ENCODE results near the gene ARHGEF28.

The ARHGEF28 gene

DNA sequence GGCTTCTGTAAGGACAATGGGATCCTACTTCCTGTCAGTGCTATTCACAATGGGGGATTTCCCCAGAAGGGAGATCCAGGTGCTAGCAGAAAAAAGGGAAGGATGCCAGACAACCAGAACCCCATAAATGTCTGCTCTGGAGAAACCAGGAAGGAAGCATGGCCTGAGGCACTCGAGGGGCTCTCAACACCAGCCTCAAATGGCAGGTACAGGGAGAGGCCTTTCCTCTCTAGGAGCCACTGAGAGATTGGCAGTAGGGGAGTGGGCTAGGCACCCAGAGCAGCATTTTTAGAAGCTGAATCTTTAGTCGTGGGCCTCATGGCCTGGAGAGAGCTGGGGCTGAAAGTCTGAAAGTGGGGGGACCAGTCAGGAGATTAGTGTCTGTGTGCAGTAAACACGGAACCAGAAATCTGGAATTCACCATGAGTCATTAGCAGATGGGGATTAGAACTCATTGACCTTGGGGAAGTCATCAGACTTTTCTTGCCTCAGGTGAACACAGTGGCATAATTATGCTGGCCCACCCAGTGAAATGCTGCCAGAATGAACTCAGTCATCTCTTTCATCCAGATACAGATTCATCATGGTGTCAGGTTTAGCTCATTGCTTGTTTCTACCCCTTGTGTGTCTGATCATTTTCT, 28.3 kb downstream of the ARHGEF28 start:
- DNase-seq (ENCODE audit: low spot score), result no peak

GRCh38 chr5:73654819-73655318, 28.9 kb downstream of the ARHGEF28 start:
- no peak for DNase-seq (ENCODE audit: low spot score)

- DNase-seq (ENCODE audit: low spot score), result no peak
These were observed 29.6 kb downstream of the ARHGEF28 start for GRCh38 chr5:73655521-73656160.

DNA sequence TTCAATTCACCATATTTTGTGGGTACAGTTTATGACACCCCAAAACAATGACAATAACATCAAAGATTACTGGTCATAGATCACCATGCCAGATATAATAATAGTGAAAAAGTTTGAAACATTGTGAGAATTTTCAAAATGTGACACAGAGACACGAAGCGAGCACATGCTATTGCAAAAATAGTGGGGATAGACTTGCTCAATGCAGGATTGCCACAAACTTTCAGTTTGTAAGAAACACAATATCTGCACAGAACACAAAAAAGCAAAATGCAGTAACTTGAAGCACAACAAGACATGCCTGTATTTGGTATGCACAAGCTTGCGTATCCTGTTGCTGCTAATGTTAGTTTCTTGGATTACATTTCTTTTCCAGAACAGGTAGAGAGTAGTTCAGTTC, 35.8 kb downstream of the ARHGEF28 start:
- no peak for DNase-seq (ENCODE audit: low spot score)

- DNase-seq (ENCODE audit: low spot score), result no peak
These were observed 37.3 kb downstream of the ARHGEF28 start for GRCh38 chr5:73663161-73663859.

GRCh38 chr5:73663860-73664240, 37.9 kb downstream of the ARHGEF28 start:
- DNase-seq (ENCODE audit: low spot score), result no peak

DNA sequence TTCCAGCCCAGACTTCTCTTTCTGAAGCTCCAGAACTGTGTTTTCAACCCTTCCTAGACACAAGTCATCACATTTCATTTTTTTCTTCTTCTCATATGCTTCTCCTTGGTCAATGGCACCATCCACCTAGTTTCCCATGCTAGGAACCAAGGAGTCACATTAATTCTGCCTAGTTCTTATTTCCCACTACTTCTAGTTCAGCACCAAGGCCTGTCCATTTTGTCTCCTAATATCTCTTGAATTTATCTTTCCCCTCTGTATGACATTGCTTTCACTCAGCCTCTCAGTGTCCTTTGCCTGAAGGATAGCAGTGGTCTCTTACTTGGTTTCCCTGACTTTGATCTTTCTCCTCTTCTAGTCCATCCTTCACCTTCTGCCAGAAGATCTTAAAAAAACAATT, 38.8 kb downstream of the ARHGEF28 start:
- DNase-seq (ENCODE audit: low spot score), result no peak

GRCh38 chr5:73666891-73667290, 40.9 kb downstream of the ARHGEF28 start:
- no peak for DNase-seq (ENCODE audit: low spot score)

GRCh38 chr5:73668017-73668416, 42.0 kb downstream of the ARHGEF28 start:
- no peak for DNase-seq (ENCODE audit: low spot score)

DNA sequence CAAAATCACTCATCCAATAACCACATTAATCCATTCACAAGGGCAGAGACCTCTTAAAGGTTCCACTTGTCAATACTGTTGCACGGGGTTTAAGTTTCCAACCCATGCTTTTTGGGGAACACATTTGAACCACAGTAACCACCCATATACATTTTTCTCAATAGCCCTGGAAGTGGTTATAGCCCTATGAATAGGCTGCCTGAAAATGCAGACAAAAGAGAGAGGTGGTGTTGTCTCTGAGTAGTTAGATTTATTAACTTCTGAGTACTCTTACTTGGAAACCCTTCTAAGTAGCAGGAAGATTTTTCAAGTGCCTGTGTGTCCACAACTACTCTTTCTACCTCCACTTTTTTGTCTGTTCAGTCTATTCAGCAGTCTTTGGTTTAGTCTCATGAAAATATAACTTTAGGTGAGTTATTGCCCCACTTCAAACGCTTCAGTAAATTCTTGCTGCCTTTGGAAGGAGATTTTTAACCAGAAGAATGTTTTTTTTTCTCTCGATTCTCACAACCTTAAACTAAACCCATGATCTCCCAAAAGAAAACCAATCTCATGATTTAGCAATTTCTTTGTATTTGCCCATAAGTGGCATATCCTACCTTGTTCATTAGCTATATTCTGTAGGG, 42.6 kb downstream of the ARHGEF28 start:
- DNase-seq (ENCODE audit: low spot score), result no peak

DNA sequence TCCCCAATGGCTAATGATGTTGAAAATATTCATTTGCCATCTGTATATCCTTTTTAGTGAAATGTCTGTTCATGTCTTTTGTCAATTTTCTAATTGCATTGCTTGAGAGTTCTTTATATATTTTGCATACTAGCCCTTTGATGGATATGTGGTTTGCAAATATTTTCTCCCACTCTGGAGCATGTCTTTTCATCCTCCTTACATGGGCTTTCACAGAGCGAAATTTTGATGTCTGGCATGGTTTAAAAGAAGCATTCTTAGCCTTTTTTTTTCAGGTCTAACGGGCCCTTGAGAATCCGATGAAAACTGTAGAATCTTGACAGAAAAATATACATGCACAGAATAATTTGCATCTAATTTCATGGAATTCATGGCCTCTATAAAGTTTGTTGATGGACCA, 44.7 kb downstream of the ARHGEF28 start:
- DNase-seq (ENCODE audit: low spot score), result no peak

DNA sequence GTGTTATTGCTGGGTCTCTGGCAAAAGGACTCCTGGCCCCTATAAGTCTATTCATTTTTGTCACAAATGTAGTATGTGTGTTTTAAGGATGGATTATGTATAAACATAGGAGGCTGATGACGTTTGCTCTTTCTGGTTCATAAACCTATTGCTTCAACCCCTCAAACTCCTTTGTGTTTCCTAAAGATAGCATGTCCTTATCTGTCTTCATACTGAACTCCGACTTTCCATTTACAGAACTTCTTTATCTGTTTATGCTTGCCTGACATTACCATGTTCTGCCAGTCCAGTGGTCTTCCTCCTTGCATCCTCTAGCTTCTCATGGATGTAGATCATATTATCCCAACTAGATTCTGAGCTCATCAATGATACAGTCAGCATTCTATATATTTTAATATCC, 46.1 kb downstream of the ARHGEF28 start:
- no peak for DNase-seq (ENCODE audit: low spot score)

- no peak for DNase-seq (ENCODE audit: low spot score)
These were observed 47.2 kb downstream of the ARHGEF28 start for GRCh38 chr5:73673161-73673591.

GRCh38 chr5:73674669-73675004, 48.6 kb downstream of the ARHGEF28 start:
- no peak for DNase-seq (ENCODE audit: low spot score)

DNA sequence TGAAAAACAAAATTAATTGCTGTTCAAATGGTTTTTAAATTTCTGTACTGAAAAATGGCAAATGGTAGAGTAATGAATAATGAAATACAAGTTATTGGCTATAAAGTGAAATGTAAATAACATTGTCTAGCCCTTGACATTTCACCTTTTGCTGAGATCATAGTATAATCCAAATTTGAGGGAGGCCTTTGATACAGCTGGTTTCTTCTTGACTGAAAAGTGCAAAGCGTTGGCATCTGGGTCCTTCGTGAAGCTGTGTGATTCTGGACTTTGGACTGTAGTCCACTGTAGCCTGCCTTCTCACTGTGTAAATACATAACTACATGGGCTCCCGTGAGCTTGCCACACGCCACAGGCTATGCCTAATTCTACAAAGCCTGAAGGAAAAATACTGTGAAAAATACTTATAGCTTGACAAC, 52.3 kb downstream of the ARHGEF28 start:
- DNase-seq (ENCODE audit: low spot score), result no peak

- no peak for DNase-seq (ENCODE audit: low spot score)
These were observed 52.8 kb downstream of the ARHGEF28 start for GRCh38 chr5:73678807-73679206.

GRCh38 chr5:73682176-73682575, 56.2 kb downstream of the ARHGEF28 start:
- no peak for DNase-seq (ENCODE audit: low spot score)

- no peak for DNase-seq (ENCODE audit: low spot score)
These were observed 58.7 kb downstream of the ARHGEF28 start for GRCh38 chr5:73684691-73685090.

DNA sequence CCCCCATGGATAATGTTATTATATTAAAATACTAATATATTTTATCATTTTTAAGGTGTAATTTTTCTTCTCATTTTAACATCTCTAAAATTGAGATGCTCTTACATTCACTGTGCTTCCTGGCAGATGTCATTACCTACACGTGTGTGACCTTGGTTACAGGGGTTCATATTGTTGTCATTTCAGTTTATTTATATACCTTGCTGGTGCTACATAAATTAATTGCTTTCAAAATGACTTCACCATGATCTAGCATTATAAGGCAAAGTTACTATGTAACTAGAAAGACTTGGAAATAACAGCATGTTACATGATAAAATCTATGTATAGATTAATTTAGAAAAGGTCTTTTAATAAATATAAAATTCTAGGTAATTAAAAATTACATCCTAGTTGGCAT, 60.9 kb downstream of the ARHGEF28 start:
- DNase-seq (ENCODE audit: low spot score), result no peak

DNA sequence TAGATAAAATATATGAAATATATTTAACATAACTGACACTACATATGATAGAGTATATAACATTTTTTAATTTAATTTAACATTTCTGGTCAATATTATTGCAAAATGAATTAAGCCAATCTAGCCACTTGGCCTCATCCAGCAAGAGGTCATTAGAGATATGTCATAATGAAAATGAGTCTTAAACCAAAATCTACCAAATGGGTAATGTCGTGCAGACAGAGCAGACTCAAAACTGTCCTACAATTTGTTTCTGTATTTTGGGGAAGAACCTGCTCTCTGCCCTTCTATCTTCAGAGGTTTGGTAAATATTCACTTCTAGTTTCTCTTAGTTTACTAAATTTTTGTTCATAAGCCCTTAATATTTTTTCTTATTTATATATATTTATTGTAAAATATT, 61.4 kb downstream of the ARHGEF28 start:
- no peak for DNase-seq (ENCODE audit: low spot score)

- DNase-seq (ENCODE audit: low spot score), result no peak
These were observed 64.0 kb downstream of the ARHGEF28 start for GRCh38 chr5:73690015-73690414.

GRCh38 chr5:73691302-73692080, 65.5 kb downstream of the ARHGEF28 start:
- no peak for DNase-seq (ENCODE audit: low spot score)
